Caco-2 (cell line): ENCODE data around the gene BCL10. TPM values are rescaled to one million over a fixed set of nuclear protein-coding genes. Genes with fewer than 3 reads are reported as not detected.
A peak's percentile ranks its signal among the peaks of the same experiment; 100 is the strongest.

Experiments
- BruUV-seq: library from RNA; stranded (reverse); fragments of 400-500 nt; replicated peaks from 2 replicates; lab custom pipeline; 2021; lab: Mats Ljungman, UMichigan
- CTCF ChIA-PET: fragments of 300-600 bp; sonication (Branson Sonifier 250); formaldehyde crosslinking; loops from one replicate; lab custom pipeline; 2022; ENCODE audit warnings: antibody characterized with exemption; lab: Charles Lee
- POLR2A ChIA-PET: fragments of 300-600 bp; sonication (Branson Sonifier 250); formaldehyde crosslinking; loops from one replicate; lab custom pipeline; 2022; ENCODE audit warnings: antibody characterized with exemption; lab: Charles Lee
- DNase-seq, 2 experiments: peaks; one replicate each; pipeline versions ENCODE4 v3.0.0 to v3.0.0-alpha.2; 2020 to 2022
- H3K27me3 ChIP-seq: replicated peaks from 2 replicates; pipeline ENCODE4 v1.6.0; 2011; ENCODE audit warnings: low read length; ENCODE audit not compliant: control insufficient read depth, insufficient read depth
- H3K36me3 ChIP-seq: 2 replicates; pipeline ENCODE4 v1.5.1; 2011; ENCODE audit warnings: low read length; ENCODE audit not compliant: control insufficient read depth, insufficient read depth
- H3K4me1 ChIP-seq: fragments of 250-450 bp; sonication (Bioruptor Pico); 2 replicates; pipeline ENCODE4 v1.5.1; 2020; ENCODE audit warnings: mild to moderate bottlenecking
- H3K4me3 ChIP-seq: 2 replicates; pipeline ENCODE4 v1.5.1; 2011; ENCODE audit warnings: low read depth, mild to moderate bottlenecking, control low read depth, low read length
- H3K9me3 ChIP-seq: fragments of 250-450 bp; sonication (Bioruptor Pico); 2 replicates; pipeline ENCODE4 v1.5.1; 2020; ENCODE audit warnings: mild to moderate bottlenecking, moderate library complexity
- H3K27ac Mint-ChIP-seq: one replicate; pipeline ENCODE4 v1.8.0; 2022; ENCODE audit warnings: mixed read lengths; ENCODE audit not compliant: unreplicated experiment
- H3K27me3 Mint-ChIP-seq: one replicate; pipeline ENCODE4 v1.8.0; 2022; ENCODE audit warnings: mixed read lengths; ENCODE audit not compliant: insufficient read depth, unreplicated experiment
- H3K36me3 Mint-ChIP-seq: one replicate; pipeline ENCODE4 v1.8.0; 2022; ENCODE audit warnings: mild to moderate bottlenecking, mixed read lengths; ENCODE audit not compliant: insufficient read depth, unreplicated experiment
- H3K4me1 Mint-ChIP-seq: one replicate; pipeline ENCODE4 v1.8.0; 2022; ENCODE audit warnings: low read depth, mixed read lengths; ENCODE audit not compliant: unreplicated experiment
- H3K4me3 Mint-ChIP-seq: one replicate; pipeline ENCODE4 v1.8.0; 2022; ENCODE audit warnings: mild to moderate bottlenecking, moderate library complexity, mixed read lengths; ENCODE audit not compliant: unreplicated experiment
- H3K9me3 Mint-ChIP-seq: one replicate; pipeline ENCODE4 v1.8.0; 2022; ENCODE audit warnings: mixed read lengths; ENCODE audit not compliant: unreplicated experiment
- CTCF ChIP-seq, 2 experiments: fragments of 200-600 bp in 1 of 2; IDR thresholded peaks; 1 replicate in 1 of 2; 2 replicates in 1 of 2; pipeline versions ENCODE4 v1.5.1 to v1.8.0; 2011 to 2022; ENCODE audit warnings: antibody characterized with exemption in 1 of 2, control low read depth in 1 of 2, inconsistent platforms in 1 of 2, low read depth in 1 of 2, low read length in 1 of 2, mild to moderate bottlenecking in 1 of 2, moderate library complexity in 1 of 2; ENCODE audit not compliant: insufficient read depth in 1 of 2, severe bottlenecking in 1 of 2, unreplicated experiment in 1 of 2
- intact Hi-C: fragments of 100-400 bp; cut with micrococcal nuclease; formaldehyde crosslinking; loops from one replicate; pipeline ENCODE4 v1.10.0; 2022; ENCODE audit not compliant: unreplicated experiment
- total RNA-seq: library from RNA; stranded (reverse); gene quantifications from 2 replicates; pipeline ENCODE4 v1.2.3, GENCODE V29; 2022

The BCL10 gene
- total RNA-seq, 1 experiment from 2014 or later = 18.1 TPM

GRCh38 chr1:85275701-85276214, 674 bp downstream of the BCL10 start:
- Mint-ChIP-seq H3K27me3 (no peaks in the 10 kb centered on the region), H3K36me3 (peaks cover 9% of the 10 kb centered on the region), H3K4me3 (peak overlapping the region; percentile 76), H3K4me1 (peaks cover 31% of the 10 kb centered on the region), H3K9me3 (no peaks in the 10 kb centered on the region), H3K27ac (peak overlapping the region; percentile 61)
- peaks cover 12% of the 10 kb centered on the region for H3K4me1 ChIP-seq
- no peaks in the 10 kb centered on the region for H3K9me3 ChIP-seq
- intact Hi-C loops = loop anchor here (2.0 kb wide), 1 partner anchor 23 kb away; no protein-coding TSS in a partner anchor
- no TSS peak for BruUV-seq
- H3K27me3 ChIP-seq = no peaks in the 10 kb centered on the region
- peak overlapping the region; percentile 94 for H3K4me3 ChIP-seq
- DNase-seq = no peak
- no peak for TF ChIP-seq CTCF (IDR thresholded peaks at IDR 0.05; ENCODE audit: insufficient read depth in 1 of 2, low read depth in 1 of 2, low read length in 1 of 2, severe bottlenecking in 1 of 2, unreplicated experiment in 1 of 2)
- POLR2A ChIA-PET = interaction anchor here (0.8 to 1.7 kb wide), 4 partner anchors 12 to 433 kb away, joined by 3 to 11 read pairs (median 4); partner anchors contain the start of genes C1orf52 and ZNHIT6
- CTCF ChIA-PET = interaction anchor here (2.5 kb wide), 1 partner anchor 16 kb away, joined by 19 read pairs; the partner anchor contains the start of gene C1orf52
- no peaks in the 10 kb centered on the region for H3K36me3 ChIP-seq

DNA sequence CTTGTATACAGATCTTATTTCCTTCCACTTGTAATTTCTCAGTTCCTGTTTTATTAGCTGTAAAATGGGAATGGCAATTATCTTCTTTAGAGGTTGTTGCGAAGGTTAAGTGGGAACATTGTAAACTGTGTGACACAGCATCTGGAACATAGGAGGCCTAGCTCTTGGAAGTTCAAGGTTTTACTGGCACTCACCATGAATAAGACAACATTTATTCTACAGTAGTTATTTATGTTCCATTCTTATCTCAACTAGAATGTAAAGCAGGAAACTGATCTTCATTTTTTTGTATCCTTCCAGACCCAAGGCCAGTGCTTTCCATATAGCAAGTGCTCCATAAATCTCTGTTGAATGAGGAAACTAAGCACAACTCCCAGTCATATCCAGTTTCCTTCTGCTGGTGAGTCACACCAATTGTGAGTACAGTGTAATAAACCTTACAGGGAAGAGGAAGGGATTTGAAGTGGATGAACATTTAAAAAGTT, 1.4 kb downstream of the BCL10 start:
- CTCF ChIA-PET = interaction anchor here (2.5 kb wide), 1 partner anchor 15 kb away, joined by 19 read pairs; the partner anchor contains the start of gene C1orf52
- no peaks in the 10 kb centered on the region for H3K9me3 ChIP-seq
- H3K4me1 ChIP-seq = peaks cover 17% of the 10 kb centered on the region
- peak overlapping the region; percentile 76 for H3K4me3 Mint-ChIP-seq
- H3K27me3 ChIP-seq = no peaks in the 10 kb centered on the region
- H3K36me3 ChIP-seq = no peaks in the 10 kb centered on the region
- POLR2A ChIA-PET = interaction anchor here (1.7 kb wide), 1 partner anchor 16 kb away, joined by 11 read pairs; the partner anchor contains the start of gene C1orf52
- peak overlapping the region; percentile 94 for H3K4me3 ChIP-seq
- H3K27ac Mint-ChIP-seq = peak overlapping the region; percentile 61
- H3K36me3 Mint-ChIP-seq = peaks cover 15% of the 10 kb centered on the region
- BruUV-seq = no TSS peak
- intact Hi-C loops = no loop called here
- H3K4me1 Mint-ChIP-seq = peaks cover 33% of the 10 kb centered on the region
- no peaks in the 10 kb centered on the region for H3K9me3 Mint-ChIP-seq
- TF ChIP-seq CTCF (IDR thresholded peaks at IDR 0.05; ENCODE audit: insufficient read depth in 1 of 2, low read depth in 1 of 2, low read length in 1 of 2, severe bottlenecking in 1 of 2, unreplicated experiment in 1 of 2) = no peak
- DNase-seq = no peak
- no peaks in the 10 kb centered on the region for H3K27me3 Mint-ChIP-seq

GRCh38 chr1:85273397-85273796, 3.0 kb downstream of the BCL10 start:
- H3K4me3 Mint-ChIP-seq = no peak overlapping the region

More at GRCh38 chr1:85273397-85273796, 3.0 kb downstream of the BCL10 start:
- Histone ChIP-seq H3K4me1 (peaks cover 27% of the 10 kb centered on the region), H3K27me3 (no peaks in the 10 kb centered on the region), H3K4me3 (no peak overlapping the region), H3K36me3 (no peaks in the 10 kb centered on the region), H3K9me3 (no peaks in the 10 kb centered on the region)
- peaks cover 29% of the 10 kb centered on the region for H3K36me3 Mint-ChIP-seq
- TF ChIP-seq CTCF (IDR thresholded peaks at IDR 0.05; ENCODE audit: insufficient read depth in 1 of 2, low read depth in 1 of 2, low read length in 1 of 2, severe bottlenecking in 1 of 2, unreplicated experiment in 1 of 2) = no peak
- no peak for DNase-seq
- intact Hi-C loops = no loop called here
- BruUV-seq = no TSS peak
- H3K9me3 Mint-ChIP-seq = no peaks in the 10 kb centered on the region
- ChIA-PET CTCF (no interaction called here), POLR2A (no interaction called here)
- no peaks in the 10 kb centered on the region for H3K27me3 Mint-ChIP-seq
- peaks cover 37% of the 10 kb centered on the region for H3K4me1 Mint-ChIP-seq
- H3K27ac Mint-ChIP-seq = no peak overlapping the region
